ES-I3 (cell line): ENCODE measurements around the gene SLC12A2.

Experiments used
- H3K36me3 ChIP-seq: 2 replicates; pipeline ENCODE4 v1.6.1; 2013; ENCODE audit warnings: mild to moderate bottlenecking, low read length, control low read depth, moderate library complexity; ENCODE audit not compliant: insufficient read depth
- H3K4me1 ChIP-seq: 2 replicates; pipeline ENCODE4 v1.6.1; 2013; ENCODE audit warnings: mild to moderate bottlenecking, control low read depth, low read length; ENCODE audit not compliant: insufficient read depth
- H3K9ac ChIP-seq: 2 replicates; pipeline ENCODE4 v1.6.1; 2013; ENCODE audit warnings: low read depth, mild to moderate bottlenecking, low read length, moderate library complexity
- H3K9me3 ChIP-seq: 2 replicates; pipeline ENCODE4 v1.6.1; 2013; ENCODE audit warnings: mild to moderate bottlenecking, low read length, moderate library complexity; ENCODE audit not compliant: control insufficient read depth, insufficient read depth

Gene SLC12A2

DNA sequence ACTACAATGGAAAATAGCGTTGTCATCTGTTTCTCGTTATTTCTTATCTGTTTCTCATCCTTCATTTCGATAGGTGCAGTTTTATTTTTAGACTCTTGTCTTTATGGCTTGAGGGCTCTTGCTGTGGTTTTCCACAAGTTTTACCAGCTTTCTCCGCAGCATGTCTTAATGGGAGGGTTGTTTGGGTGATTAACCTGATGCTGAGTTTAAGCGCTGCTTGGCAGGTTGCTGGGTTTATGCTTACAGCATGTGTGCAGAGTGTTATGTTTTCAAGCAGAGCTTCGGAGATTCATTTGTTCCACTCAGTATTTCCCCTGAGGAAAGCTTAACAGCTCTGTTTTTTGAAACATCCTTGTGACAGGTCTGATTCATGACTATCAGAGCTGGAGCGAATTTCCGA lies 154.0 kb downstream of the SLC12A2 start:
- Histone ChIP-seq H3K9me3 (no peaks in the 10 kb centered on the region), H3K9ac (no peak overlapping the region), H3K4me1 (0 out of 2 replicates have a peak, but pooled peaks cover 5% of the 10 kb centered on the region), H3K36me3 (no peaks in the 10 kb centered on the region)
